GM23338 (cell line): ENCODE measurements around the gene SPEM3. TPM values are rescaled to one million over a fixed set of nuclear protein-coding genes. Genes with fewer than 3 reads are reported as not detected.

Experiments used
- ATAC-seq: fragments of 200-7000 bp; cut with Tn5 transposase; 3 replicates; pipeline ENCODE4 v1.9.1; 2020
- DNase-seq: peaks from one replicate; pipeline ENCODE4 v3.0.0-alpha.2; 2015; ENCODE audit warnings: low spot score
- H2AFZ ChIP-seq: fragments of 200-600 bp; sonication (generic); 2 replicates; pipeline ENCODE4 v1.8.0; 2016; ENCODE audit warnings: antibody characterized with exemption, mild to moderate bottlenecking, moderate library complexity
- H3F3A ChIP-seq: fragments of 200-600 bp; sonication (generic); replicated peaks from 2 replicates; pipeline ENCODE4 v1.8.0; 2017; ENCODE audit warnings: antibody characterized with exemption, mixed run types, low read depth
- H3K27ac ChIP-seq: fragments of 200-600 bp; sonication (generic); 2 replicates; pipeline ENCODE4 v1.6.1; 2016; ENCODE audit warnings: low read depth
- H3K27me3 ChIP-seq: fragments of 200-600 bp; sonication (generic); 2 replicates; pipeline ENCODE4 v1.8.0; 2016; ENCODE audit warnings: mild to moderate bottlenecking, mixed run types, moderate library complexity; ENCODE audit not compliant: insufficient read depth
- H3K36me3 ChIP-seq: fragments of 200-600 bp; sonication (generic); 2 replicates; pipeline ENCODE4 v1.8.0; 2016; ENCODE audit warnings: mild to moderate bottlenecking; ENCODE audit not compliant: insufficient read depth
- H3K4me1 ChIP-seq: fragments of 200-600 bp; sonication (generic); 2 replicates; pipeline ENCODE4 v1.8.0; 2016; ENCODE audit warnings: mild to moderate bottlenecking, moderate library complexity; ENCODE audit not compliant: insufficient read depth
- H3K4me2 ChIP-seq: fragments of 200-600 bp; sonication (generic); 2 replicates; pipeline ENCODE4 v1.7.1; 2017; ENCODE audit warnings: mixed run types
- H3K4me3 ChIP-seq: fragments of 200-600 bp; sonication (generic); 2 replicates; pipeline ENCODE4 v1.6.1; 2016; ENCODE audit warnings: mixed run types
- H3K79me2 ChIP-seq: fragments of 200-600 bp; sonication (generic); replicated peaks from 2 replicates; pipeline ENCODE4 v1.8.0; 2017; ENCODE audit warnings: mild to moderate bottlenecking; ENCODE audit not compliant: insufficient read depth
- H3K9me2 ChIP-seq: fragments of 200-600 bp; sonication (generic); 2 replicates; pipeline ENCODE4 v1.8.0; 2017; ENCODE audit not compliant: insufficient read depth
- H4K20me1 ChIP-seq: fragments of 200-600 bp; sonication (generic); replicated peaks from 2 replicates; pipeline ENCODE4 v1.8.0; 2017; ENCODE audit warnings: mild to moderate bottlenecking; ENCODE audit not compliant: insufficient read depth
- H3K27ac Mint-ChIP-seq: 2 replicates; pipeline ENCODE4 v1.8.0; 2020; ENCODE audit warnings: inconsistent platforms, mild to moderate bottlenecking, moderate library complexity, mixed read lengths
- H3K27me3 Mint-ChIP-seq: 3 replicates; pipeline ENCODE4 v1.8.0; 2022; ENCODE audit warnings: low read depth, mild to moderate bottlenecking, moderate library complexity, mixed read lengths, inconsistent platforms; ENCODE audit not compliant: insufficient read depth, poor library complexity
- H3K36me3 Mint-ChIP-seq: 3 replicates; pipeline ENCODE4 v1.8.0; 2021; ENCODE audit warnings: low read depth, mild to moderate bottlenecking, inconsistent platforms, moderate library complexity, mixed read lengths
- H3K4me1 Mint-ChIP-seq: 3 replicates; pipeline ENCODE4 v1.8.0; 2020; ENCODE audit warnings: mild to moderate bottlenecking, inconsistent platforms, mixed read lengths
- H3K4me3 Mint-ChIP-seq: 3 replicates; pipeline ENCODE4 v1.8.0; 2021; ENCODE audit warnings: moderate library complexity, mild to moderate bottlenecking, inconsistent platforms, mixed read lengths
- H3K9me3 Mint-ChIP-seq: 3 replicates; pipeline ENCODE4 v1.8.0; 2020; ENCODE audit warnings: moderate library complexity, mild to moderate bottlenecking, inconsistent platforms, mixed read lengths
- CREB1 ChIP-seq: fragments of 250-450 bp; sonication (Bioruptor Pico); IDR thresholded peaks from 2 replicates; pipeline ENCODE4 v1.5.0; 2020; ENCODE audit warnings: low read depth, mild to moderate bottlenecking, moderate library complexity
- CTCF ChIP-seq, 2 experiments: fragments of 200-600 bp in 1 of 2; sonication (generic) in 1 of 2; conservative IDR thresholded peaks; 2 replicates each; pipeline versions ENCODE4 v1.5.1 to v1.6.1; 2016 to 2017; ENCODE audit warnings: antibody characterized with exemption in 2 of 2, low read depth in 2 of 2, mild to moderate bottlenecking in 2 of 2, moderate library complexity in 1 of 2
- EZH2 ChIP-seq: fragments of 200-600 bp; sonication (generic); IDR thresholded peaks from one replicate; pipeline ENCODE4 v1.8.0; 2017; ENCODE audit warnings: antibody characterized with exemption, mild to moderate bottlenecking, low read depth; ENCODE audit not compliant: unreplicated experiment
- EZH2phosphoT487 ChIP-seq: fragments of 200-600 bp; sonication (generic); IDR thresholded peaks from one replicate; pipeline ENCODE4 v1.8.1; 2018; ENCODE audit warnings: antibody characterized with exemption; ENCODE audit not compliant: unreplicated experiment
- JUNB ChIP-seq: IDR thresholded peaks from one replicate; pipeline ENCODE4 v1.6.1; 2016; ENCODE audit warnings: antibody characterized with exemption; ENCODE audit not compliant: unreplicated experiment
- NANOG ChIP-seq: IDR thresholded peaks from 2 replicates; pipeline ENCODE4 v1.6.1; 2016; ENCODE audit warnings: antibody characterized with exemption, borderline replicate concordance
- POLR2AphosphoS5 ChIP-seq: IDR thresholded peaks from 2 replicates; pipeline ENCODE4 v1.6.1; 2016; ENCODE audit warnings: antibody characterized with exemption, low read depth
- STAT1 ChIP-seq: IDR thresholded peaks from one replicate; pipeline ENCODE4 v1.6.1; 2016; ENCODE audit warnings: antibody characterized with exemption; ENCODE audit not compliant: unreplicated experiment
- ZNF114 ChIP-seq: fragments of 250-450 bp; sonication (Bioruptor Pico); IDR thresholded peaks from 2 replicates; pipeline ENCODE4 v1.5.0; 2020; ENCODE audit warnings: mild to moderate bottlenecking, moderate library complexity
- ZNF331 ChIP-seq: fragments of 250-450 bp; sonication (Bioruptor Pico); IDR thresholded peaks from 2 replicates; pipeline ENCODE4 v1.5.0; 2020; ENCODE audit warnings: low read depth, mild to moderate bottlenecking, moderate library complexity
- polyA plus RNA-seq: library from polyadenylated mRNA; unstranded; fragments of >200 nt; fragmentation: Nextera tagmentation; extraction: Ambion mirVana; gene quantifications from 2 replicates; pipeline ENCODE4 v1.2.1, GENCODE V29; 2016
- total RNA-seq: library from RNA; depleted of rRNA; stranded (reverse); fragments of >200 nt; shearing (Covaris generic); gene quantifications from 2 replicates; pipeline ENCODE4 v1.2.3, GENCODE V29; 2014
- TF ChIP-seq, protein P1 (sequence below): IDR thresholded peaks from 2 replicates; pipeline ENCODE4 v1.6.1; 2016; ENCODE audit warnings: antibody characterized with exemption
- TF ChIP-seq, protein P2 (sequence below): IDR thresholded peaks from one replicate; pipeline ENCODE4 v1.6.1; 2018; ENCODE audit warnings: antibody characterized with exemption; ENCODE audit not compliant: unreplicated experiment
- TF ChIP-seq, protein P3 (sequence below): fragments of 250-450 bp; sonication (Bioruptor Pico); IDR thresholded peaks from 2 replicates; pipeline ENCODE4 v1.5.0; 2020; ENCODE audit warnings: mild to moderate bottlenecking, moderate library complexity

SPEM3 gene
- total and polyA plus RNA-seq, 2 experiments from 2014 or later: not detected

DNA sequence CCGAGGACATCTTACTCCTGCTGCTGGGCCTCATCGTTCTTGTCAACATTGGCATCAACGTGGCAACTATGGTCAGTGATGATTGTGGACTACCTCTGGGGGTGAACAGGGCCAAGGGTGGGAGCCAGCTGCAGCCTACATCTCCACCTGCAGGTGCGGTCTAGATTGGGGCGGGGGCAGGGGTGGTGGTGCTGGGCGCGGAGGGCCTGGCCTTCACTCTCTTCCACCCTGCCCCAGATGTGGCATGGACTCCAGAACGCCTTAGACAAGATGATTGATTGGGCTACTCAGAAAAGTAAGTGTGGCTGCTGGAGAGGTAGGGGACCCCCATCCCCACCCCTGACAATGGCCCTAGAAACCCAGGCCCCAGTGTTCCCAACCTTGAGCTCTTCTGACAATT is 2.9 kb upstream of the SPEM3 start:
- no peaks in the 10 kb centered on the region for H3K27me3 ChIP-seq
- no peak overlapping the region for H3K4me2 ChIP-seq
- H3K36me3 Mint-ChIP-seq: no peaks in the 10 kb centered on the region
- no peaks in the 10 kb centered on the region for H4K20me1 ChIP-seq
- peaks cover 29% of the 10 kb centered on the region for H3K27me3 Mint-ChIP-seq
- peaks cover 3% of the 10 kb centered on the region; the same call in 2 of the 3 replicates for H3K4me1 Mint-ChIP-seq
- no peaks in the 10 kb centered on the region for H3K9me2 ChIP-seq
- no peak overlapping the region for H3K27ac ChIP-seq
- H3K4me3 ChIP-seq: no peak overlapping the region
- no peaks in the 10 kb centered on the region; the same call in 2 of the 3 replicates for H3K9me3 Mint-ChIP-seq
- H3K4me1 ChIP-seq: no peaks in the 10 kb centered on the region
- no peak overlapping the region for H2AFZ ChIP-seq
- ATAC-seq: no peak
- DNase-seq: no peak
- TF ChIP-seq, protein P1, sequence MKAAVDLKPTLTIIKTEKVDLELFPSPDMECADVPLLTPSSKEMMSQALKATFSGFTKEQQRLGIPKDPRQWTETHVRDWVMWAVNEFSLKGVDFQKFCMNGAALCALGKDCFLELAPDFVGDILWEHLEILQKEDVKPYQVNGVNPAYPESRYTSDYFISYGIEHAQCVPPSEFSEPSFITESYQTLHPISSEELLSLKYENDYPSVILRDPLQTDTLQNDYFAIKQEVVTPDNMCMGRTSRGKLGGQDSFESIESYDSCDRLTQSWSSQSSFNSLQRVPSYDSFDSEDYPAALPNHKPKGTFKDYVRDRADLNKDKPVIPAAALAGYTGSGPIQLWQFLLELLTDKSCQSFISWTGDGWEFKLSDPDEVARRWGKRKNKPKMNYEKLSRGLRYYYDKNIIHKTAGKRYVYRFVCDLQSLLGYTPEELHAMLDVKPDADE: no peak
- TF ChIP-seq ZNF331 (CRISPR knock-in tag): no peak
- TF ChIP-seq, protein P2, sequence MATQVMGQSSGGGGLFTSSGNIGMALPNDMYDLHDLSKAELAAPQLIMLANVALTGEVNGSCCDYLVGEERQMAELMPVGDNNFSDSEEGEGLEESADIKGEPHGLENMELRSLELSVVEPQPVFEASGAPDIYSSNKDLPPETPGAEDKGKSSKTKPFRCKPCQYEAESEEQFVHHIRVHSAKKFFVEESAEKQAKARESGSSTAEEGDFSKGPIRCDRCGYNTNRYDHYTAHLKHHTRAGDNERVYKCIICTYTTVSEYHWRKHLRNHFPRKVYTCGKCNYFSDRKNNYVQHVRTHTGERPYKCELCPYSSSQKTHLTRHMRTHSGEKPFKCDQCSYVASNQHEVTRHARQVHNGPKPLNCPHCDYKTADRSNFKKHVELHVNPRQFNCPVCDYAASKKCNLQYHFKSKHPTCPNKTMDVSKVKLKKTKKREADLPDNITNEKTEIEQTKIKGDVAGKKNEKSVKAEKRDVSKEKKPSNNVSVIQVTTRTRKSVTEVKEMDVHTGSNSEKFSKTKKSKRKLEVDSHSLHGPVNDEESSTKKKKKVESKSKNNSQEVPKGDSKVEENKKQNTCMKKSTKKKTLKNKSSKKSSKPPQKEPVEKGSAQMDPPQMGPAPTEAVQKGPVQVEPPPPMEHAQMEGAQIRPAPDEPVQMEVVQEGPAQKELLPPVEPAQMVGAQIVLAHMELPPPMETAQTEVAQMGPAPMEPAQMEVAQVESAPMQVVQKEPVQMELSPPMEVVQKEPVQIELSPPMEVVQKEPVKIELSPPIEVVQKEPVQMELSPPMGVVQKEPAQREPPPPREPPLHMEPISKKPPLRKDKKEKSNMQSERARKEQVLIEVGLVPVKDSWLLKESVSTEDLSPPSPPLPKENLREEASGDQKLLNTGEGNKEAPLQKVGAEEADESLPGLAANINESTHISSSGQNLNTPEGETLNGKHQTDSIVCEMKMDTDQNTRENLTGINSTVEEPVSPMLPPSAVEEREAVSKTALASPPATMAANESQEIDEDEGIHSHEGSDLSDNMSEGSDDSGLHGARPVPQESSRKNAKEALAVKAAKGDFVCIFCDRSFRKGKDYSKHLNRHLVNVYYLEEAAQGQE: no peak
- TF ChIP-seq STAT1: no peak
- no peak for TF ChIP-seq ZNF114
- no peak for TF ChIP-seq NANOG
- TF ChIP-seq JUNB: no peak
- TF ChIP-seq EZH2: no peak
- TF ChIP-seq CREB1 (CRISPR knock-in tag): no peak
- TF ChIP-seq, protein P3, sequence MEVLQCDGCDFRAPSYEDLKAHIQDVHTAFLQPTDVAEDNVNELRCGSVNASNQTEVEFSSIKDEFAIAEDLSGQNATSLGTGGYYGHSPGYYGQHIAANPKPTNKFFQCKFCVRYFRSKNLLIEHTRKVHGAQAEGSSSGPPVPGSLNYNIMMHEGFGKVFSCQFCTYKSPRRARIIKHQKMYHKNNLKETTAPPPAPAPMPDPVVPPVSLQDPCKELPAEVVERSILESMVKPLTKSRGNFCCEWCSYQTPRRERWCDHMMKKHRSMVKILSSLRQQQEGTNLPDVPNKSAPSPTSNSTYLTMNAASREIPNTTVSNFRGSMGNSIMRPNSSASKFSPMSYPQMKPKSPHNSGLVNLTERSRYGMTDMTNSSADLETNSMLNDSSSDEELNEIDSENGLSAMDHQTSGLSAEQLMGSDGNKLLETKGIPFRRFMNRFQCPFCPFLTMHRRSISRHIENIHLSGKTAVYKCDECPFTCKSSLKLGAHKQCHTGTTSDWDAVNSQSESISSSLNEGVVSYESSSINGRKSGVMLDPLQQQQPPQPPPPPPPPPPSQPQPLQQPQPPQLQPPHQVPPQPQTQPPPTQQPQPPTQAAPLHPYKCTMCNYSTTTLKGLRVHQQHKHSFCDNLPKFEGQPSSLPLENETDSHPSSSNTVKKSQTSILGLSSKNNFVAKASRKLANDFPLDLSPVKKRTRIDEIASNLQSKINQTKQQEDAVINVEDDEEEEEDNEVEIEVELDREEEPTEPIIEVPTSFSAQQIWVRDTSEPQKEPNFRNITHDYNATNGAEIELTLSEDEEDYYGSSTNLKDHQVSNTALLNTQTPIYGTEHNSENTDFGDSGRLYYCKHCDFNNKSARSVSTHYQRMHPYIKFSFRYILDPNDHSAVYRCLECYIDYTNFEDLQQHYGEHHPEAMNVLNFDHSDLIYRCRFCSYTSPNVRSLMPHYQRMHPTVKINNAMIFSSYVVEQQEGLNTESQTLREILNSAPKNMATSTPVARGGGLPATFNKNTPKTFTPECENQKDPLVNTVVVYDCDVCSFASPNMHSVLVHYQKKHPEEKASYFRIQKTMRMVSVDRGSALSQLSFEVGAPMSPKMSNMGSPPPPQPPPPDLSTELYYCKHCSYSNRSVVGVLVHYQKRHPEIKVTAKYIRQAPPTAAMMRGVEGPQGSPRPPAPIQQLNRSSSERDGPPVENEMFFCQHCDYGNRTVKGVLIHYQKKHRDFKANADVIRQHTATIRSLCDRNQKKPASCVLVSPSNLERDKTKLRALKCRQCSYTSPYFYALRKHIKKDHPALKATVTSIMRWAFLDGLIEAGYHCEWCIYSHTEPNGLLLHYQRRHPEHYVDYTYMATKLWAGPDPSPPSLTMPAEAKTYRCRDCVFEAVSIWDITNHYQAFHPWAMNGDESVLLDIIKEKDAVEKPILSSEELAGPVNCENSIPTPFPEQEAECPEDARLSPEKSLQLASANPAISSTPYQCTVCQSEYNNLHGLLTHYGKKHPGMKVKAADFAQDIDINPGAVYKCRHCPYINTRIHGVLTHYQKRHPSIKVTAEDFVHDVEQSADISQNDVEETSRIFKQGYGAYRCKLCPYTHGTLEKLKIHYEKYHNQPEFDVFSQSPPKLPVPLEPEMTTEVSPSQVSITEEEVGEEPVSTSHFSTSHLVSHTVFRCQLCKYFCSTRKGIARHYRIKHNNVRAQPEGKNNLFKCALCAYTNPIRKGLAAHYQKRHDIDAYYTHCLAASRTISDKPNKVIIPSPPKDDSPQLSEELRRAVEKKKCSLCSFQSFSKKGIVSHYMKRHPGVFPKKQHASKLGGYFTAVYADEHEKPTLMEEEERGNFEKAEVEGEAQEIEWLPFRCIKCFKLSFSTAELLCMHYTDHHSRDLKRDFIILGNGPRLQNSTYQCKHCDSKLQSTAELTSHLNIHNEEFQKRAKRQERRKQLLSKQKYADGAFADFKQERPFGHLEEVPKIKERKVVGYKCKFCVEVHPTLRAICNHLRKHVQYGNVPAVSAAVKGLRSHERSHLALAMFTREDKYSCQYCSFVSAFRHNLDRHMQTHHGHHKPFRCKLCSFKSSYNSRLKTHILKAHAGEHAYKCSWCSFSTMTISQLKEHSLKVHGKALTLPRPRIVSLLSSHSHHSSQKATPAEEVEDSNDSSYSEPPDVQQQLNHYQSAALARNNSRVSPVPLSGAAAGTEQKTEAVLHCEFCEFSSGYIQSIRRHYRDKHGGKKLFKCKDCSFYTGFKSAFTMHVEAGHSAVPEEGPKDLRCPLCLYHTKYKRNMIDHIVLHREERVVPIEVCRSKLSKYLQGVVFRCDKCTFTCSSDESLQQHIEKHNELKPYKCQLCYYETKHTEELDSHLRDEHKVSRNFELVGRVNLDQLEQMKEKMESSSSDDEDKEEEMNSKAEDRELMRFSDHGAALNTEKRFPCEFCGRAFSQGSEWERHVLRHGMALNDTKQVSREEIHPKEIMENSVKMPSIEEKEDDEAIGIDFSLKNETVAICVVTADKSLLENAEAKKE: no peak
- no peak for TF ChIP-seq CTCF (conservative IDR thresholded peaks at IDR 0.05; ENCODE audit: low read depth in 2 of 2)
- TF ChIP-seq EZH2phosphoT487: no peak
- no peak for TF ChIP-seq POLR2AphosphoS5
- H3K4me3 Mint-ChIP-seq: no peak overlapping the region
- H3K79me2 ChIP-seq: no peaks in the 10 kb centered on the region
- H3K36me3 ChIP-seq: no peaks in the 10 kb centered on the region
- no peak overlapping the region for H3K27ac Mint-ChIP-seq
- H3F3A ChIP-seq: no peaks in the 10 kb centered on the region
